ENCODE results near the gene SPATA21.

- no peak for TF ChIP-seq CTCF (IDR thresholded peaks at IDR 0.05)
- TF ChIP-seq EP300 (IDR thresholded peaks at IDR 0.05; ENCODE audit: low read depth): no peak
- TF ChIP-seq POLR2AphosphoS5 (IDR thresholded peaks at IDR 0.05): no peak
- TF ChIP-seq POLR2A (IDR thresholded peaks at IDR 0.05): no peak
Measured at GRCh38 chr1:16356867-16357266, 80.4 kb downstream of the SPATA21 start.

All from transverse colon (tissue), 4 donors.